Ramos (cell line): ENCODE results near the gene SPINK7.
"Not testable (repeated sequence)": the region's sequence is repeated elsewhere in the genome, so short reads cannot be mapped to it uniquely, and the experiment has no call there.

Experiments used
- in situ Hi-C: fragments of 300-500 bp; cut with MboI; formaldehyde crosslinking; loops from one replicate; pipeline ENCODE4 v1.14.3; 2022; ENCODE audit warnings: low sequenced_read_pairs; ENCODE audit not compliant: unreplicated experiment

Gene SPINK7

DNA sequence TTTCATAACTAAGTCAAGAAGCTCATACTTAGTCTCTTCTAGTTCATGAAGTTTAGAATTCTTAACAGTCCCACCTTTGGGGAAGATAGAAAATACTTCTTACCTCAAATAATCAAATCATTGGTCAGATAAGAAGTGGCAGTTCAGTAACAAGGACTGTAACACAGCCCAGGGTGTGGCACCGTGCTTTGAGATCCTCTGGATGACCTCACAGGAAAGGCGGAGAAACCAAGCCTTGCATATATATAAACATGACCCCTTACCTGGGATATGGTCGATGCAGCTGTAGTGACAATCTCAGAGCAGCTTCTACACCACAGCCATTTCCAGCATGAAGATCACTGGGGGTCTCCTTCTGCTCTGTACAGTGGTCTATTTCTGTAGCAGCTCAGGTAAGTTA, at the start of gene SPINK7:
Gene SPINK7 (plus strand): TSS at position 271 of the 400 bp plus-strand sequence. CDS start 61 bp downstream, at position 332.
- in situ Hi-C loops: no loop called here

DNA sequence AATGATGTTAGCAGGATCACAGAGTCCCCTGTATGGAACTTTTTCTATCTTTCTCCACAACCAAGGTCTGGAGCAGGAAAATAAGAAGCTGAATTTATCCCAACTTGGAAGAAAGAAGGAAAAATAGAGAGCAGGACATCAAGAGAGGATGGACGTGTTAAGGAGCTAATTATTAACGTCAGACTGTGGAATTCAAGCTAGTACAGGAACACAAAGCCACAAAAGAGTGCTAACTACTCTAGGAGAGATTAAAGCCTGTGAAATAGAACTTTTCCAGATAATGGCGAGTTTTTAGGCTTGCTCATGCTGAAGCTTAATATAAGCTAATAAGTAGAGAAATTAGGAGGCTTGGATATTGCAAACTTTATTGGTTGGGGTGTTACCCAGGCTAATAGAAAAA, 44.3 kb upstream of the SPINK7 start:
- in situ Hi-C loops: no loop called here

DNA sequence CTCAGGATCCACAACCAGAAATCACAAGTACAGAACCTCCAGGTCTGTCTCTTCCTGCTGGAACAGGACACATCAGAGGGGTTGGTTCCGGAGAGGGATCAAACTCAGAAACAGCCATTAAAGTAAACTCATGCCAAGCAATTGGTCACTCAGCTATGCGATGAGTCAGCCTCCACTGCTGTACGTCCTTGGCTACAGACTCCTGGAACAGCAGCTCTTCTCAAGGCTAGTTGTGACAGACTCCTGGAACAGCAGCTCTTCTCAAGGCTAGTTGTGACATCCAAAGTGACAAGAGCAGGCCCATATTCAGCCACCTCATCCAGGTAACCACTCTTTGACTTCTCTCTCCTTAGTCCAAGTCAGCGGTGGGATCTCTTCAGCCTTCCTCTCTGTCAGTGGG, 43.7 kb upstream of the SPINK7 start, which contains the start of gene SPINK13:
Gene SPINK13 (plus strand): TSS at position 229 of the 400 bp plus-strand sequence. CDS start 1,279 bp downstream, outside the sequence.
- in situ Hi-C loops: no loop called here

DNA sequence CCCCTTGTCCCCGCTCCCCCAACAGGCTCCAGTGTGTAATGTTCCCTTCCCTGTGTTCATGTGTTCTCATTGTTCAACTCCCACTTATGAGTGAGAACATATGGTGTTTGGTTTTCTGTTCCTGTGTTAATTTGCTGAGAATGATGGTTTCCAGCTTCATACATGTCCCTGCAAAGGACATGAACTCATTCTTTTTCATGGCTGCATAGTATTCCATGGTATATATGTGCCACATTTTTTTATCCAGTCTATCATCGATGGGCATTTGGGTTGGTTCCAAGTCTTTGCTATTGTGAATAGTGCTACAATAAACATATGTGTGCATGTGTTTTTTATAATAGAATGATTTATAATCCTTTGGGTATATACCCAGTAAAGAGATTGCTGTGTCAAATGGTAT, 37.1 kb upstream of the SPINK7 start:
- in situ Hi-C loops: not testable (repeated sequence)

DNA sequence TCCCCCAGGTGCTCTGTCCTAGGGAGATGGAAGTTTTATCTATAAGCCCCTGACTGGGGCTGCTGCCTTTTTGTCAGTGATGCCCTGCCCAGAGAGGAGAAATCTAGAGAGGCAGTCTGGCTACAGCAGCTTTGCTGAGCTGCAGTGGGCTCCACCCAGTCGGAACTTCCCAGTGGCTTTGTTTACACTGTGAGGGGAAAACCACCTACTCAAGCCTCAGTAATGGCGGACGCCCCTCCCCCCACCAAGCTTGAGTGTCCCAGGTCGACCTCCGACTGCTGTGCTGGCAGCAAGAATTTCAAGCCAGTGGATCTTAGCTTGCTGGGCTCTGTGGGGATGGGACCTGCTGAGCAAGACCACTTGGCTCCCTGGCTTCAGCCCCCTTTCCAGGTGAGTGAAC, 31.3 kb upstream of the SPINK7 start:
- in situ Hi-C loops: not testable (repeated sequence)

DNA sequence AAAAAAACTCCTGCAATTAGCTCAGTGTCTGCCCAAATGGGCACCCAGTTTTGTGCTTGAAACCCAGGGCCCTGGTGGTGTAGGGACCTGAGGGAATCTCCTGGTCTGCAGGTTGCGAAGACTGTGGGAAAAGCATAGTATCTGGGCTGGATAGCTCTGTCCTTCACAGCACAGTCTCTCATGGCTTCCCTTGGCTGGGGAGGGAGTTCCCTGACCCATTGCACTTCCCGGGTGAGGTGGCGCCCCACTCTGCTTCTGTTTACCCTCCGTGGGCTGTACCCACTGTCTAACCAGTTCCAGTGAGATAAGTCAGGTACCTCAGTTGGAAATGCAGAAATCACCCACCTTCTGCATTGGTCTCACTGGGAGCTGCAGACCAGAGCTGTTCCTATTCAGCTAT, 30.9 kb upstream of the SPINK7 start:
- in situ Hi-C loops: not testable (repeated sequence)

DNA sequence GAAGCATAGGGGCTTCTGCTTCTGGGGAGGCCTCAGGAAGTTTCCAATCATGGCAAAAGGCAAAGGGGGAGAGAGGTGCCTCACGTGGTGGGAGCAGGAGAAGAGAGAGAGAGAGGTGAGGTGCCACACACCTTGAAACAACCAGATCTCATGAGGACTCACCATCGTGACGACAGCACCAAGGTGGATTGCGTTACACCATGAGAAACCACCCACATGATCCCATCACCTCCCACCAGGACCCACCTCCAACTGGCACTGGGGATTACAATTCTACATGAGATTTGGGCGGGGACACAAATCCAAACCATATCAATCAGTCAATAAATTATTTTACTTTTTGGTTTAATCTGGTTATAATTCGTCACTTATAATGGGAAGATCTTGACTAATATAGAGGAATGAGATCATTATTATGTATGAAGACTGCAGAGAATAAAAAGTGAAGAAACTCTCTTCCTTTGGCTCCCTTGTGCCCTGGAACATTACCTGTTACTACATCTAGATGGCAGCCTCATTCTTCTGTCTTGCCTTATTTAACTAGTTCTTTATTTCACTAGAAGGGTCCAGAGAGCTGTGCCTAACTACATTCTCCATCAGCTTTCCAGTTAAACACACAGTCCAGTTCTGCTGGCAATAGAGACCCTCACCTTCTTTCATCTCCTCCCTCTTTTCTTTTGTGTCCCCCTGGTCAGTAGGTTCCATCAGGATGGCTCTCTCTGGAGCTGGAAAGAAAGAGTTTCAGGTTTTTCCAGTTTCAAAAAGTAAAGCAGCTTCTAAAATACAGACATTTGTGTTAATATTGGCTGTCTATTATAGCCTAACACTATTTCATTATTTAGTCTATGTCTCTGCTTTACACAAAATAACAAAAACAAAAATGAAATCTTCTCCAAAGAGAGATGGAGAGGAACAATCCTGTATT, 21.7 kb upstream of the SPINK7 start:
- in situ Hi-C loops: no loop called here

DNA sequence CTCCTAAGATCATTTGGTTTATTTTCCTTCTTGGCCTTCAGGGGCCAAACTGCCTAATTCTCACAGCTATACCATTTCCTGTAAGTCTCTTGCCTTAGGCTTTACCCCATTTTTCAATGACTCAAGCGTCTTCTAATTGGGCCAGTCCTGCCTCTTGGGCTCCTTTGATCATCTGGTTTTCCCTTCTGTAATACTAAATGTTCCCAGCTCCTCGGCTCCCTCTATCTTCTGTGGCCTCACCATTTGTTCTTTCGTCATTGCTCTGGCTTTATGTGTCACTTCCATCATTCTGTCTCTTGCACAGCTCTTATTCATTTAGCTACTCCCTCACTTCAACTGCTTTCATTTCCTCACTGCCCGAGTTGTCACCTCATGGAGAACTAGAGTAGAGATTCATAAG, 14.5 kb upstream of the SPINK7 start:
- in situ Hi-C loops: no loop called here

DNA sequence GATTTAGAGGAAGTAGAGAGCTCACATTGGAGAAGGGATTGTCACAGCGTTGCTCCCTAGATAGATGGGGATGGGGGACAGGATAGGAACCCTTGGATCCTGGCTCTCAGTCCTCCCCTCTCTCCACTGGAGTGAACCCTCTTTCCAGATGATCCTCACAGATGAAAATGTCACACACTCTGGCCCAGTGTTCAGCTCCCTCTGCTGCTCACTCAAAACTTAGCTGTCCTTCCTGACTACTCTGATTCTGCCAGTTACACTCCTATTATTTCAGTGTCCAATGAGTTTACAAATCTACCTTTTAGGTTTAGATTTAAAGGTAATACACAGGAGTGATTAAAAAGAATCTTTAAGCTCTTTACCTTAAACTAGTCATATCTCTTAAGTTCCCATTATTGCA, 5.8 kb upstream of the SPINK7 start:
- in situ Hi-C loops: no loop called here

DNA sequence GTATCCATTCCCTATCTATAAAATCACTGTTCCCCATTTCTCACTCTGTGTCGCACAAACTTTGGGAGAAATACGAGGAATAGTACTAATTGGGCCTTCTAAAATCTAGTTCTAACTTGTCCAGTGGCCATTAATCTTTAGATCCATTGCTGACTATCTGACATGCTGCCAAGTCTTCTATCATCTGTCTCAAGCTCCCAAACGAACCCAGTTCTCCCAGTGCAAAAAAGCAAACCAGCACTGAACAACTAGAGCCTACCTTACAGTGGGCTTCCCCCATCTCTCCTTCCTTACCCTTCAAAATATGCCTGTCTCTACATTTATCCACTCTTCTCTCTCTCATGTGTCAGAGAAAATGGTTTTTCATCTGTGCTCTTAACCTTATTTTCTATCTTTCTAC, 3.2 kb upstream of the SPINK7 start:
- in situ Hi-C loops: no loop called here

DNA sequence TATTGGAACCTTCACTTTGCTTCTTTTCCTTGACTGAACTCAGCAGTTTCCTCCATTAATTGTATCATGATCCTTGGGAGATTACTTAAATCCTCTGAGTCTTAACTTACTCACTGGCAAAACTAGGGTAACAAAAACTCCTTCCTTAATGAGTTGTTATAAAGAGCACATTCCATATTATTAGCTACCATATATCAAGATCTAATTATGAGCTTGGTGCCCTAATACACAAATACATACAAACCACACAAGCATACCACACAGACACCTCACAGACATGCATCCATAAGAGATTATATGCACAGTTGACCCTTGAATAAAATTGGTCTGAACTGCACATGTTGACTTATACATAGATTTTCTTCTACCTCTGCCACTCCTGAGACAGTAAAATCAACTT, 2.5 kb upstream of the SPINK7 start:
- in situ Hi-C loops: no loop called here

DNA sequence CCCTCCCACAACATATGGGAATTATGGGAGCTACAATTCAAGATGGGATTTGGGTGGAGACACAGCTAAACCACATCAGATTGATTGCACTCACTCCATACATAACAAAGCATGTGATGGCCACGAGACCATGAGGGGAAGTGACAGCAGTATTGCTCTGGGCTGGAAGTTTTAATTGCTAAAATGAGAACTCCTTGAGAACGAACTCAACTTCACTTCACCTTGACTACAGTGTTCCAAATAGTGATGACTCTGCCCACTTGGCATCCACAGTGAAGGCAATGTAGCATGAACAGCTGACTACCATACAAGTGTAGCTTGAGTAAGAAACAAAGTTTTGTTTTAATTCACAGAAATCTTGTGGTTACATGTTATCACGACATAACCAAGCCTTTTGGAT, 739 bp upstream of the SPINK7 start:
- in situ Hi-C loops: no loop called here

DNA sequence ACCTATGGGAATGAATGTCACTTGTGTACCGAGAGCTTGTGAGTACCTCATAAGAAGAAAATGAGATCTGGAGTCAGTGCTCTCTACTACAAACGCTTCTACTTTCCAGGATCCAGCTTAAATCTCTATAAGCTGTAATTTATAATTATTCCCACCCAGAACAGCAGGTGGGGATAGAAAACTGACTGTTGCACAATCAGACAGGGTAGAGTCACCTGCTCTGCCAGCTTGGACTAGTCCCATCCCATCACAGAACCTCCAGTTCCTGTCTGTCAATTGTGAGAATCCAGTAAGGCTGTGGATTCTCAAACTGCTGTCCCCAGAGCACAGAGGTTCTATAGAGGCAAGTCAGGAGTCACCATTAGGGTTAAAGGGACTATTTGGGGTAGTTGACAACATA, 2.0 kb downstream of the SPINK7 start:
- in situ Hi-C loops: no loop called here

DNA sequence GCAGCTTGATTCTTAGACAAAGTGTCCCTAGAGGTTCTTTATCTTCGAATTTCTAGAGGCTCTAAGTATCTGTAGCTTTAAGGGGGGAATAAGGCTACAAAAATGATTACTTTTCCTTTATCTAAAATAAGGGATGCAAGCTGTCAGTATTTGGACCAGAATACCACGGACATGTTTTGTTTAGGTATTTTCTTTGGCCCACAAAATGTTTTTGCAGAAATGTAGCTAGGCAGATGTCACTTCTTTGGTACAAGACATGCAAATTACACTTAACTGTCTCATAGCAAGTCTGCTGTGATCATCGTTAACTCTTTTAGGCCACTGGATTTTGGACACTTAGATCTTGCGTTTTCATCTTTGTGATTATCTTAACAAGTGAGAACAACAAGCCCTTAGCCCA, 2.5 kb downstream of the SPINK7 start:
- in situ Hi-C loops: no loop called here

DNA sequence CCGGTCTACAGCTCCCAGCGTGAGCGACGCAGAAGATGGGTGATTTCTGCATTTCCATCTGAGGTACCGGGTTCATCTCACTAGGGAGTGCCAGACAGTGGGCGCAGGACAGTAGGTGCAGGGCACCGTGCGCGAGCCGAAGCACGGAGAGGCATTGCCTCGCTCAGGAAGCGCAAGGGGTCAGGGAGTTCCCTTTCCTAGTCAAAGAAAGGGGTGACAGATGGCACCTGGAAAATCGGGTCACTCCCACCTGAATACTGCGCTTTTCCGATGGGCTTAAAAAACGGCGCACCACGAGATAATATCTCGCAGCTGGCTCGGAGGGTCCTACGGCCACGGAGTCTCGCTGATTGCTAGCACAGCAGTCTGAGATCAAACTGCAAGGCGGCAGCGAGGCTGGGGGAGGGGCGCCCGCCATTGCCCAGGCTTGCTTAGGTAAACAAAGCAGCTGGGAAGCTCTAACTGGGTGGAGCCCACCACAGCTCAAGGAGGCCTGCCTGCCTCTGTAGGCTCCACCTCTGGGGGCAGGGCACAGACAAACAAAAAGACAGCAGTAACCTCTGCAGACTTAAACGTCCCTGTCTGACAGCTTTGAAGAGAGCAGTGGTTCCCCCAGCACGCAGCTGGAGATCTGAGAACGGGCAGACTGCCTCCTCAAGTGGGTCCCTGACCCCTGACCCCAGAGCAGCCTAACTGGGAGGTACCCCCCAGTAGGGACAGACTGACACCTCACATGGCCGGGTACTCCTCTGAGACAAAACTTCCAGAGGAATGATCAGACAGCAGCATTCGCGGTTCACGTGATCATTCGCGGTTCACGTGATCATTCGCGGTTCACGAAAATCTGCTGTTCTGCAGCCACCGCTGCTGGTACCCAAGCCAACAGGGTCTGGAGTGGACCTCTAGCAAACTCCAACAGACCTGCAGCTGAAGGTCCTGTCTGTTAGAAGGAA, 8.1 kb downstream of the SPINK7 start:
- in situ Hi-C loops: not testable (repeated sequence)

DNA sequence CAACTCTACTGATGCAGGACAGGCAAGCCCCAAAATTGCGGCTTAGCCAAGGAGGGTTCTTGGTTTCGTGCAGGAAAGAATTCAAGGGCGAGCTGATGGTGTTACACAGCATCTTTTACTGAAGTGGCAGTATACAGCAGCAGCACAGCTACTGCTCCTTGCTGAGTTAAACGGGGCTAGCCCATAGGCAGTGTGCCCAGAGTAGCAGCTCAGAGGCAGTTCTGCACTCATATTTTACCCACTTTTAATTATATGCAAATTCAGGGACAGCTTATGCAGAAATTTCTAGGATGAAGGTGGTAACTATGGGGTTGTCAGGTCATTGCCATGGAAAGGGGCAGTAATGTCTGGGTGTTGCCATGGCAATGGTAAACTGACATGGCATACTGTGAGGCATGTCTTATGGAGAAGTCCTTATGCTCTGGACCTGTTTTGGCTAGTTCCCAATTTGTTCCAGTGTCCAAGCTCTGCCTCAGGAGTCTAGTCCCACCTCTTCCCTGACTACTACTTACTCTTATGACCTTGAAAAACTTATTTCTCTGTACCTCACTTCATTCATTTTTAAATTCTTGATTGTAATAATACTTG, 21.1 kb downstream of the SPINK7 start:
- in situ Hi-C loops: no loop called here

DNA sequence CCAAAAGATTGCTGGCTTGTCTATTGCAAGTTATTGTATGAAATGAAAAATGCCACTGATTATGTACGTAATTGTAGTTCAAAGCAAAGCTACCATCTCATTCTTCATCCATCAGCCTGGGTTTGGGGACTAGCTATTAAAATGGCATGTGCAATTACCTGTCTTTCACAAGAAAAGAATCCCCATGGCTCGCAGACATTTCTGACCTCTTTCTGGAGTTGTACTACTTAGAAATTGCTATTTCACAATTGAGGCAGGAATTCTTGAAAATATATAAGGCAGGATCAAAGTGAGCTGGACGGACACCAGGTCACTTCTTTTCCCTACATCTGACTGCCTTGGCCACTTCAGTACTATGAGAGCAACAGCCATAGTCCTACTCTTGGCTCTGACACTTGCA, 23.0 kb downstream of the SPINK7 start, which contains the start of gene SPINK9:
Gene SPINK9 (plus strand): TSS at position 301 of the 400 bp plus-strand sequence. CDS start 55 bp downstream, at position 356.
- in situ Hi-C loops: no loop called here

DNA sequence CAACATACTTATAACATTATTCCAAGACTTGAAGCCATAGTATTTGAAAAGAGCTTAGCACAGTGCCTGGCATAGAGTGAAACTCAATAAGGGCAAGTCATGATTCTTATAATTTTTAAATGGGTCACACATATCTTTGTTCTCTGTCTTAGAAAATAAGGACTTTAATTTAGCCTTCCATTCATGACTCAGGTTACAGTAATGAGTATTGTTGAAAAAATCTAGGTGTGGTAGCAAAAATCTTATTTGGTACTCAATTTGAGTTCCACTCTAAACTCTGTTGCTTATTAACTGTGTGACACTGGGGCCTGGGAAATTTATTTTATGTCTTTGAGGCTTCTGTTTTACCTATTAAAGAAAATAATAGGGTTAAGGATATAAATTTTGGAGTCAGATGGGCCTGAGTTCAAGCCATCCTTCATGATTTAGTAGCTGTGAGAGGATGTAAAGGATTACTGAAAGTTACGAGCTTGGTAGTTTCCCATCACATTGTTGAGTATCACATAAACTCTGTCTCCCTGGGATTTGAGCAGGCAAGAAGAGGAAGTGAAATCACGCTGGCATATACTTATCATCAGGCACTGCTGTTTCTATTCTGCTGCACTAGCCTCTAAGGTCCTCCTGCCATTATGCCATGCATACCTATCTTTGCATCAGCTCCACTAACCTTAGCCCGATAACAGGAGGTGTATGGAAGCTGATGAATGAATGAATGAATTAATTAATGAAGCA, 24.6 kb downstream of the SPINK7 start:
- in situ Hi-C loops: no loop called here

DNA sequence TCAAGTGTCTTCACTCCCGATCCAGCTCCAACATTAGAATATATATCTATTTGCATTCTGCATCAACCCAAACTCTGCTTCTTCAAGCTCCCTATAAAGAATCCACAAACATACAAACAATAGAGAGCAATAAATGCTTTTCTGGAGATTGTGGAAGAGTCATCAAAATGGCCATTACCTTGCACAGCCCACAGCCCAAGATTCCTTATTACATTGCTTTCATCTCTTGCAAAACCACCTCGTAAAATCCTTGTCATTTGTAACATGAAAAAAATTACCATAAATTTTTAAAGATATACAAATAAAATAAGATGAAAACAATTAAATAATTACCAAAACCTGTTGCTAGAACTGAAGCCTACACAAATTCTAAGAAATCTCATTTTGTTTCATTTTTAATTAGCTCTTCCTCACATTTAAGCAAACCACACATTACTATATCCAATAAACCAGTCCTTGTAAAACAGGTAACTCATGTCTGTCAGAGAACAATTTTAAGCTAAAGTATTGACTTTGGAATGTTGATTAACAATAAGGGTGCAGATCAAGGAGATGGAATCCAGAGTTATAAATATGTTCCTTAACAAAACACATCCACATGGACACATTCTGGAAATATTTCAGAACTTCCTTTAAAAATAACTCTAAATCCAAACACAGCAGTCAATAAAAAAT, 30.3 kb downstream of the SPINK7 start:
- in situ Hi-C loops: no loop called here
